ENCODE measurements around the gene TUT1.
"Not testable (repeated sequence)": the region's sequence is repeated elsewhere in the genome, so short reads cannot be mapped to it uniquely, and the experiment has no call there.

Gene TUT1

DNA sequence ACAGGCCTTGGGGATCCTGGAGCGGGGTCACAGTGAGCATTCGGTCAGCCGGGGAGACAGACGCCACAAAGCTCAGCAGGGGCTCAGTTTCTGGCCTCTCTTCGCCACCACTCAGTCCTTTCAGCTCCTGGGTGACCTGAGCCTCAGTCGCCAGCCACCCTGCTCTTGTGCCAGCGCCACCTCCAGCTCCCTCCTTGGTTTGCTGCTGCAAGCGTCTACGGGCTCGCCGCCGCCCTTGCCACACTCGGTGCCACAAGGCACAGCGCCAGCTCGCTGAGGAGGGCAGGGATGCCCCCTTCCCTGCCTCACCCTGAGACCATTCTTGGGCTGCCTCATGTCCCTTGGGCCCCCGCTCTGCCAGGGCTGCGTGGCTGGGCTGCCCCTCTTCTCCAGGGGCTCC is 16.2 kb downstream of the TUT1 start:
- DNase-seq: no peak

DNA sequence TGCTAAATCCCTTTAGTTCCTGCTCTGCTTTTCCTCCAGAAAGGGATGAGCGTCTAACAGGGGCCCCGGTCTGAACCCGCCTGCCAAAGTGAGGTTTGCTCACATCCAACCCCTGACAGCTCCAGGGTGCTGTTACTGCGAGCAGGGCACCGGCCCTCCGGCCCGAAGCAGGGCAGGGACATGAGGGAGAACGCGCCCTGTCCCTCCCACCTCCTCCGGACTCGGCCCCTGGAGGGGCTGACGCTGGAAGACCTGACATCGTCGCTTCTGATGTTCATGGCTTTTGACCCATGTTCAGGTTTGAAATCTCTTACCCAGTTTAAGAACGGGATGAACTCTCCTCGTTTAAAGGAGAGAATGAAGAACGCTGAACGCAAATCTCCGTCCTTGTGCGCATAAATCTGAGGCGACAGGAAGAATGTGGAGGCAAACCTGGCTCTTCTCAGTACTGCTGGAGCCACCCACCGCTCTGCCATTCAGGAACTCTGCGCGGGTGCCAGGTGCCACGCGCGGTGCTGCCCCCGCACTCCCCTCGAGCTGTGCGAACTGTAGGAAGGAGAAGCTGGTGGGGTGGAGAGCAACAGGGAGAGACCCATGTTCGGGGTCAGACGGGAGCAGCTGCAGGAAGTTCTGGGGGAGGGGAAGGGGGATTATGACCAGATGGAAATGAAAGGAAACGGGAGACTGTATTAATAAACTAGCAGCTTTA is 16.8 kb downstream of the TUT1 start:
- no peak for DNase-seq

DNA sequence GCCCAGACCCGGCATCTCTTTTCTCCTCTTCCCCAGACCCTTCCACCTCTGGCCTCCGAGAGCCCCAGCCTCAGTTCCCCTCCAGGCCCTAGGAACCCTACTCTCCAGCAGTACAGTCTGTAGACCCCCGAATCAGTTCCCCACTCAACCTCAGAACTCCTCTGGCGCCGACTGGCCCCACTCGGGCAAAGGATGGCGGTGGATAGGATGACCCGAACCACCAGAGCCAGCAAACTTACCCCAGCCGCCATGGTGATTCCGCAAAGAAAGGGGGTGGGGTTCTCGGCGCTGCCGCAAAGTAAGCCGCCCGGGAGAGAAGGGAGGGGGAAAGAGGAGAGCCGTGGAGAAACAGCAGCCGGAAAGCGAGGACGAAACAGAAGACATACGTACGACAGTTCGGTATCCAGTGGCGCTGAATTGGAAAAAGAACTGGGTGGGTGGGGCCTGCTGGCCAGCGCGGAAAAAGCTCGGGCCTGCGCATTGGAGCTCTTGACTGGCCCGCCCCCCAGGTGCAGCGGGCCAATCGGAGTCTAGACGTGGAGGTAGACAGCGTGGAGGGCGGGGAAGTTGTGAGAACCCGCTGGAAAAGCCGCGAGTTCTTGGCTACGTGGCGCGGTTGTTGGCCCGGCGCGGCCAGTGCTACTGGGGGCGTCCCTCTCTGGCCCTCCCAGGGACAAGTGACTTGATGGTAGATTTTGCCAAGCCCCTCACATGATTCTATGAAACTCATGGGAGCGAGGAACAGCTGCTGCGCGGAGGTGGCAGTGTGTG is 17.5 kb downstream of the TUT1 start, which contains the start of gene EEF1G:
TSS of gene EEF1G (minus strand) at position 300 of the 771 bp plus-strand sequence. CDS start at position 251, 49 bp downstream.
- DNase-seq: peak; percentile 96

DNA sequence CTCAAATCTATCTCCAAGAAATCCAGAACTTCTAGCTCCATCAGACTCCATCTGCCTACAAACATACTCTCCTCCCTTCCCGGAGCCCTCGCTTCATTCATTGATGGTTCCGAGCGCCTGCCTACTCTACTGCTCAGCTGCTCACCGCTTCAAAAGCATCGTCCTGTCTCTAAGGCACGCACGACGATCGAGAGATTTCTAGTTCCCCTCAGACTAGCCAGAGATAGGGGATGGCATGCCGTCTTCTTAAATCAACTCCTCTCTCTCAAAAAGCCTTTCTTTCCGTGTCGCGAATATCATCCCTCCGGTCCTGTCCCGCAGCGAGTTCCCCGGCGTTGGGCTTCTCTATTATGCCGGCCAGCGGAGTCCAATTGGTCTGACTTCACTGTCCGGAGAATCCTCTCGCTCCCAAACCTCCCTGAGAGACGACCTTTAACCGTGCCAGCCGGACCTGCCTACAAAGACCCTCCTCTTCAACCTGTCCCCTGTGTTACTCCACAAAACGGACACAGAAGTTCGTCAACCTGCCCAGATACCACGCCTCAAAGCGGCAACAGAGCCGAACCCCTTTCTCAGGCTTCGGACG is 18.2 kb downstream of the TUT1 start:
- no peak for DNase-seq

DNA sequence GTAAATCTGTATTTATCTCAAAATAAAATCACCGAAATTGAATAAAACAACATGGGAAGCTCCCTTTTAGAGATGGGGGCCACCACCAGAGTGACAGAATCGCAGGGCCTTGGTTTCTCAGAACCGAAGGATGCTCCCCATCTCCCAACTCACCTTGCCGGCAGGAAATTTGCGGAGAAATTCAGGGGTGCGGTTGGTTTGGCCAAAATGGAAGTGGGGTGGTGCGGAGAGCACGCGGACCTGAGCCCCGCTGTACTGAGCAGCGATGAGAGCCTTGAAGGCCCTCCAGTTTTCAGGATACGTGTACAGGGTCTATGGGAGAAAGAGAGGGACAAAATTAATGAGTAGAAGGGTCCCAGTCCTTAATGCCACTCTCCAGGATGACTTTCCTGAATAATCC is 18.9 kb downstream of the TUT1 start:
- no peak for DNase-seq

DNA sequence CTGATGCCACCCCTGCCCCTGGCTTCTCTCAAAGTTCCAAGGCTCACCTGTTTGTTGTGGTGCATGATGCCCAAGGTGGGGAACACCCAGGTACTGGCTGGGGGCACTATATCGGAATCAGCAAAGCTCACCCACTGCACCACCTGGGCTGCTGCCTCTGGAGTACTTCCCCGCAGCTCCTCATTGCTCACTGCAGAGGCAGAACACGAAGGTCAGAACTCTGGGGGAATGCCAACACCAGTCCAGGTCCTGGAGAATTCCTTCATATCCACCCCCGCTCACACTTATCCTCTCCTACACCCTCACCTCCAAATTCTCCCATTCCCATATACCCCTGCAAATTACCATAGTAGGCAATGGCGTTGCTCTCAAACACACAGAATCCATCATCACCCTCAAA is 19.8 kb downstream of the TUT1 start:
- not testable (repeated sequence) for DNase-seq

DNA sequence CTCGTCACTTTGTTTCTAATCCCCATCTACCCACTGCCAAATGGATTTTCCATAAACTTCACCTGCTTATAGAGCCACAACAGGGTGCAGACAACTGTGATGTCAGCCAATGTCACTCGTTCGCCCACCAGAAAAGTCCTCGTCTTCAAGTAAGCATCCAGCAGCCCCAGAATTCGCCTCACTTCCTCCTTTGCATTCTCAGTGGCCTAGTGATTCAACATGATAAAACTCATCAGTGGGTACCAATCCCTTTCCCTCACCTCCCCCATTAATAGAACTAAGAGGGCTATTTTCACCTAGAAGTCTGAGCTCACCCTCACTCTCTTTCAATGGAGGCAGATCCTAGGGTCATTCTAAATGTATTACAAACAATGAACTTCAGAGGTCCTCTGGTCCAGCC is 20.4 kb downstream of the TUT1 start:
- not testable (repeated sequence) for DNase-seq

DNA sequence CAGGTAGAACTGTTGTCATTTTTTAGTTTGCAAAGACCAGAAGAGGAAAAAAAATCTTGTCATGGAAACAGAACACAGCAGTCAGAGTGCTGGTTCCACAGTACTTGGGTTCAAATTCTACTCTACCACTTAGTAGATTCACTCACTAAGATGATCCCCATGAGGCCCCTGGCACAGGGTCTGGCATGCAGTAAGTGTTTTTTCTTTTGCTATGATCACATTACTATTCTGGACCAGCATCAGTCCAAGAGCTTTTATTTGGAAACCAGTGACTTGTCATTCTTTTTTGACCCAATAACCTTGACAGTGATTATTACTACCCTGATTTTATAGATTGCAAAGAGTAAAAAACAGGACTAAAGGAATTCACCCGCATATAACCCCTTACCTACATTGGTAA is 21.7 kb downstream of the TUT1 start:
- DNase-seq: no peak

DNA sequence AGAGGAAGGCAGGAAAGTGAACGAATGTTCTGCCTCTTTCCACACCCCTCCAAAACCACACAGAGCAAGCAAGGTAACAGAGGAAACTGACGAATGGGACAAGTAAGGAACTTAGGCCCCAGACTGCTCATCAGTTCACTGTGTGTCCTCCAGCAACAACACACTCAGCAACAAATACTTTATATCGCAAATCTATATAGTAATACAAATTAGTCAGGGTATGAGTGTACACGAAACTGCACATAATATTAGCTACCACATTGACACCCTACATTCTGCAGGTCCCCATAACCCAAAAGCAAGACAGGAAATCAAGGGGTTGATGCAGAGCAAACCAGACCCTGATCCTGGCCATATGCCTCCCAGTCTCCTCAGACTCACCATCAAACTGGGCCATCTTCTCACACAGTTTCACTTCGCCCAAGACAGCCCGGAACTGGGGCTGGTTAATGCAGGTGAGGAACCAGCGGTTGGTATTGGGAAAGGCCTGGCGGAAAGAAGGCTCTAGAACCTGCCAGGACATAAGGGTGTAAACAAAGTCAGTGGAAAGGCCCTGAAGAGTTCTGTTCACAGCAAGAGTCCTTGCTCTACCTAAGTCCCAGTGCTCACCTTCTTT is 24.2 kb downstream of the TUT1 start:
- no peak for DNase-seq

DNA sequence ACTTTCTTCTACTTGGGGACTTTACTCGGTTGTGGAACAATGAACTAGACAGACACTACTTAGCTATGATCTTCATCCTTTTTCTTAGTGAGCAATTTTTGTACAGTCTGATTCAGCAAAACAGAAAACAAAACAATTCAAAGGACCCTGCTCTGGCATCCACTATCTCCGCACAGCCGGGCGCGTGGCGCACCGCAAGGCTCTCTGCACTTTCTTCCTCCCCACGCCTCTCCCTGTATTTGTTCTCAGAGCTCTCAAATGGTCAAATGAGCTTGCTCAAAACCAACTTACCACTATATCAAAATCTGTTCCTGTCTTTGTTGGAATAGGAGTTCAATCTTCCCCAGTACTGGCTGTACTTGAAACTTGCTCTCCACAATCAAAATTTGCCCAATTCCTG is 25.1 kb downstream of the TUT1 start:
- DNase-seq: no peak

DNA sequence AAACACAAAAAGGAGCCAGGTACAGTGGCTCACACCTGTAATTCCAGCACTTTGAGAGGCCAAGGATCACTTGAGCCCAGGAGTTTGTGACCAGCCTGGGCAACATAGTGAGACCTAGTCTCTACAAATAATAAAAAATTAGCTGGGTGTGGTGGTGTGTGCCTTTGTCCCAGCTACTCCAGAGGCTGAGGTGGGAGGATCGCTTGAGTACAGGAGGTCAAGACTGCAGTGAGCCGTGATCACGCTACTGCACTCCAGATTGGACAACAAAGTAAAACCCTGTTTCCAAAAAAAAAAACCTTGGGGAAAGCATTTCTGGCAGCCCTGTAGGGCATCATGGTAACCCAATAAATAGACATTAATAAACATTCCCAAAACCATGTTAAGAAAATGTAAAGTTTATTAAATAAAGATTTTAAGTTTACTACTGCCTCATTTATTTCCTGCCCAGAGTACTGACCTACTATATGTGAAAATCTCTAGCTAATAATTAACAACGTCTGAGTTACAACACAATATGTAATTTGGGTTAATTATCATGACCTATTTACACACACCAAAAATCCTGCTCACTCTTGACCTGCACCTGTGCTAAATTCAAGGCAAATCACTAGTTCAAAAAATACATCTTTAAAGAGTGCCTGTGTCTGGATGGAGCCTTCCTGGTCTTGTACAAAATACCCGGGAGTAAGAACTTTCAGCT is 26.1 kb downstream of the TUT1 start:
- no peak for DNase-seq

DNA sequence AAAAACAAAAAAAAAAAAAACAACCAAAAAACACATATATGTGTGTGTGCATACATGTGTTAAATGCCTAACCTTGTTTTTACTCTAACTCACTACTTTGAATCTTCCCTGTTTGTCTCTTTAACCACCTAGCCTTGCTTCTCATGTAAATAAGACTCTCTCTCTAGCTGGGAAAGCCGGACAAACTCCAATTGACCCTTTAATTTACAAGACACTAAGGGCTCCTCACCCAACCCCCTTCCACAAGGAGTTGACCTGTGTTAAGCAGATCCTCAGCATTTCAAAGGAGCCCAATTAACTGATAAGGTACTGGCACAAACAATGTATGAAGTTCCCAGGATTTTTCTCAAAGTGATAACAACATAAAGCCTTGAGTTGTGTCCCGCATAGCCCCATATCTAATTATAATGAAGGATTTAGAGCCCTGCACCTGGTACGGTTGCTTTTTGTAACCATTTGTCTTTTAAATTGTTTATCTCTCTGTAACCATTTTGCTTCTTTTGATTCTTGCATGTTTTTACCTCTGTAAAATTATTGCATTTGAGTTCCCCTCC is 29.6 kb downstream of the TUT1 start:
- not testable (repeated sequence) for DNase-seq

DNA sequence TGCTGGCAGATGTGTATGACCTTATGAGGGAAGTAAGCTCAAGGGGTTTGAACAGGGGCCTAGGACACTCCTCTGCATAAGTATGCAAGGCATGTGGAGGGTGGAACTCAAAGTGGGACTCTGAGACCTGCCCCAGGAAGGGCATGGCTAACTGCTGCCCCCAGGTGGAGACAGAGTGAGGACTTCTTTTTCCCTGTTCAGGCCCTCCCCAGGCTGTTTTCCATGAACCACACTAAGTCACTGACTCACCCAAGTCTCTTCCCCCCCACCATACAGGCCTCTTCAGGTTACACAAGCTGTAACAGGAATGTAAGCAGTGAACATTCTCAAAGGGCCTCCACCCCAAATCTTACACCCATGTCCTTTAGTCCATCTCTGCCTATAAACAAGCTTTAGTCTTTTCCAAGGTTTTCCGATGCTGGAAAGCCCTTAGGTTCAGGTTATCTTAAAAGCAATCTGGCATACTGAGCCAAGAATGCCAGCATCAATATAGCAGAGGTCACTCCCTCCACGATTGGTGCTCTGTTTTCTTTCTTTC is 30.7 kb downstream of the TUT1 start:
- DNase-seq: peak; percentile 80

DNA sequence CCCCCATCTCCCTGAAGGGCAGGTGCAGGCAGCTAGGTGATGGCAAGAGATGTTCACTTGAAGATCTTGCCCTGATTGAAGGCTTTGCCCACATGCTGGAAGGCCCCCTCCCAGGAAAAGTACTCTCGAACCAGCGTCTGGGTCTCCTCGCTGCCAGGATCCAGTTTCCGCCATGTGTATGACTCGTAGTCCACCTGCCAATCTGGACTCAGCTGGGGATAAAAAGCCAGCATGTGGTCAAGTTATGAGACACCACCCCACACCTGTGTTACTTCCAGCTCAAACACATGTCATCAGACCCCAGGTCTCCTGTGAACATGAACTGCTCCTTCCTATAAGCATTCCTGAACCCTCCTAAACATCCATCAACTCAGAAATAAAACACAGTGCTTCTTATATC is 31.7 kb downstream of the TUT1 start:
- not testable (repeated sequence) for DNase-seq

DNA sequence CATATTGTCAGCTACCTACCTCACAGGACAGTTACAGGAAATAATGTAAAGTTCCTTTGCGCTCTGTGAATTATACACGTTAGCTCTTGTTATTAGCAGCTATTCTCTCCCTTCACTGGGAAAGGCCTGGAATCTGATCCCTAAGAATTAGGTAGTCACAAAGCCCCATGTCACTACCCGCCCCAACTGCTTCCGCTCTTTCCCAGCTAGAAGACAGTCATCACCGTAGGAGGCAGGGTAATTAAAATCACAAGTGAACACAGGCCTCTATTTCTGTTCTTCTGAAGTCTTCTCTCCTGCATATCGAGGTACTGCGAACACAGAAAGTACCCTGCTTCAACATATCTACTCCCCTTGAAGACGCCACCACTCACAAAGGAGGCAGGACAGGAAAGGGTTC is 32.1 kb downstream of the TUT1 start:
- DNase-seq: no peak

DNA sequence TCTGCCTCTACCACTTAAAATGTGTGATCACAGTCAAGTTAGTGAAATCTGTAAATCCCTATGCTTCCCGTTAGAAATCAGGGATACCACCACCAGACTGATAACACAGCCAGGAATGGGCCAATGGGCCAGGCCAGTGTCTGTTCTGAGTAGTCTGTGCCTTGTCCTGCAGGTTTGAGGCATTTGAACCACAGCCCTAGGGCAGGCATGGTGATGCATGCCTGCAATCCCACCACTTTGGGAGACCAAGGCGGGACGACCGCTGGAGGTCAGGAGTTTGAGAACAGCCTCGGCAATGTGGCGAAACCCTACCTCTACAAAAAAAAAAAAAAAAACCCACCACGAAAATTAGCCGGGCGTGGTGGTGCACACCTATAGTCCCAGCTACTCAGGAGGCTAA is 32.7 kb downstream of the TUT1 start:
- DNase-seq: no peak

DNA sequence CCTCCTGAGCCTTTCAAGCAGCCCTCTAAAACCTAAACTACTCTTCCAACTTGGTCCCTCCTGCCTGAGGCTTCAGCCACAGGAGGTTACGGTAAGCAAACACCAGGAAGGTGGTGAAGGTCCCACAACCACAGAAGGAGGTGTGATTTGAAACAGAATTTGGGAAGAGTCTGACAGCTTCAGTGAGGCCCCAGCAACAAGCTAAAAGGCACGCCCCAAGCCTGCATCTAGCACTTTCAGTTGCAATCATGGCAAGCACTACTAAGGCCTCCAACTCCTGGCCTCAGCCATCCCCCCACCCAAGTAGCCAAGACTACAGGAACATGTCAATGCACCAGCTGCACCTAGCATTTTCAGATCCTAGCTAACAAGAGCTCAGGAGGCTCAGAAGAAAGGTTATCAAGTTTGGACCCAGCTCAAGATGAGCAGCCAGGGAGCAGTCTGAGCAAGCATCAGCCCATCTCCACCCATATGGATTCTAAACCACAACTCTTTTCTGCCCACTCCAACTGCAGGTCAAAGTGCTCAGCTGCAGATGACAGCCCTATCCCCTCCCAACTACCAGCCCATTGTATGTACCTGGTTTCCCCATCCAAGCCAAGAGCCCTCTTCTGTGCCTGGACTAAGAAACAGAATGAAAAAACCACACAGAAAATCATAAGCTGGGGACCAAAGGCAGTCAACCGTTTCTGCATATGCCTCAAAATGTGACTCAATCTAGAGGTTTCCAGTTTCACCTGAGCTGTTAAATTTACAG is 34.3 kb downstream of the TUT1 start:
- DNase-seq: peak; percentile 40

DNA sequence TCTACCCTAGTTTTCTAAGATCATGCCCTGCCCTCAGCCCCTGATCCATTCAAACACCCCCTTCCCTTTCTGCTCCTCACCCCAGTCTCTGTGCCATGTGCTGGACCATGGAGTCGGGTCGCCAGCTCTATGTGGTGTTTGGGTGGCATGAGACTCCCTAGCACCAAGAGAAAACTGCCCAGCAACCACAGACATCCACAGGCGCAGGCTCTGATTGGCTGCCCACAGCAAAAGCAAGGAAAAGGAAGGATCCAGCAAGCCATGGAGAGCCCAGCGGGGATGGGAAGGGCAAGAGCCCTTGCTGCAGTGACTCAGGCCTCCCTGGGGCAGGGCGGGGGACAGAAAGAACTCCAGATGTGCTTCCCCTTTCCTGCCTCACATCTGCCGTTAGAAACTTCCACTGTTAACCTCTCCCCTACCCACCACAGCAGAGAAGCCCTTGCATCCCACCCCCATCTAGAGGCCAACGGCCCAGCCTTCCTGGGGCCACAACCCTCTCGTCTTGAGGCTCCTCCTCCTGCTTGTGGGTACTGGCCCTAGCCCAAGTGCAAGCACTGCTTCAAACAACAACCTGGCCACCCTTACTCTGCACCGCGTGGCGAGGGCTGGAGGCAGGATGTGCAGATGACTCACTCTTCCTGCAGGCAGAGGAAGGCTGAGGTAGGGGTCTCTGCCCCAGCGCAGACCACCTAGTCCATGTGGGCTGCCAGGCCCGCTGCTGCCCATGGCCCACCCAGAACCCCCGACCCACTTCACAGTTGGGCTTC is 35.0 kb downstream of the TUT1 start:
- peak; percentile 76 for DNase-seq

DNA sequence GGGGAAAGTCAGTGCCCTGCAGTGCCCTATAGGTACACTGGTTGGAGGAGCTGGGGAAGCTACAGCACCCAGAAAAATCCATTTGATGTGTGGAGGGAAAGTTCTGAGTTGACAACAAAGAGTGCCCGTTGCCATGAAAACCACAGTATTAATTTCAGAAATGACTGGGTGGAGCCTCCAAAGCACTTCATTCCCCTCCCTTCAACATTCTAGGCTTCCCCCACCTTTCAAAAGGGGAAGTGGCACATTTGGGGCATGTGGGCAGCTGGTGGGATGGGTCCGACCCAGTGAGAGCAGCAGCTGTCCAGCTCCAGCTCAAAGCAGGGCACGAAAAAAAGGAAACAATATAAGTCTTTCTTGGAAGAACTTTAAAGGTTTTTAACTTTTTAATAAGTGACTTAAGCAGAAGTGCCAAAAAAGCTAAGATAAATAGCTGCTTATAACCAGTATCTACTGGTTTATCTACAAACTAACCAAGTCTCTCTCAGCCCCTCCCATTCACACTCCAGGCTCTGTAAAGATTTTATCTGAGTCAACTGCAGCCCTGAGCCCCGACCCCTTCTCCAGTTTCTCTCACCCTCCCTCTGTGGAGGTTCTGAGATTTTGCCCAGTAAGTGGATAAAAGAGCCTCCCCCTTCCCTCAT is 35.7 kb downstream of the TUT1 start:
- peak; percentile 74 for DNase-seq
